Upper lobe of left lung (tissue), 6 donors: ENCODE results near the gene SLC14A1. TPM values are rescaled to one million over a fixed set of nuclear protein-coding genes. Genes with fewer than 3 reads are reported as not detected.
A peak's percentile ranks its signal among the peaks of the same experiment; 100 is the strongest.

ENCODE experiments used
- ATAC-seq, 2 donors: fragments of 200-7000 bp; cut with Tn5 transposase; one replicate each; pipeline ENCODE4 v1.9.1; 2022; ENCODE audit warnings: mild to moderate bottlenecking in 2 of 2, moderate library complexity in 2 of 2; ENCODE audit not compliant: low FRiP score in 2 of 2
- DNase-seq, 2 donors: peaks; one replicate each; pipeline ENCODE4 v3.0.0-alpha.2; 2019 to 2020
- H3K27ac ChIP-seq, 4 donors: fragments of 200-600 bp; sonication (generic); one replicate each; pipeline ENCODE4 v1.5.1; 2016 to 2019
- H3K27me3 ChIP-seq, 4 donors: fragments of 200-600 bp; sonication (generic); one replicate each; pipeline ENCODE4 v1.5.1; 2017 to 2019
- H3K36me3 ChIP-seq, 4 donors: fragments of 200-600 bp; sonication (generic); one replicate each; pipeline ENCODE4 v1.5.1; 2016 to 2019
- H3K4me1 ChIP-seq, 4 donors: fragments of 200-600 bp; sonication (generic); one replicate each; pipeline ENCODE4 v1.5.1; 2018 to 2019
- H3K4me3 ChIP-seq, 4 donors: fragments of 200-600 bp; sonication (generic); one replicate each; pipeline ENCODE4 v1.5.1; 2017 to 2019; ENCODE audit warnings: mild to moderate bottlenecking in 2 of 4, moderate library complexity in 1 of 4
- H3K9me3 ChIP-seq, 4 donors: fragments of 200-600 bp; sonication (generic); one replicate each; pipeline ENCODE4 v1.5.1; 2018 to 2019
- CTCF ChIP-seq, 6 experiments: fragments of 450-650 bp in 4 of 6; fragments of 200-600 bp in 2 of 6; sonication (generic) in 2 of 6; IDR thresholded peaks; one replicate each; pipeline ENCODE4 v1.5.1; 2016 to 2019; ENCODE audit warnings: antibody characterized with exemption in 6 of 6
- EP300 ChIP-seq, 4 donors: sonication (generic); formaldehyde crosslinking; IDR thresholded peaks; one replicate each; pipeline ENCODE4 v1.5.1; 2017; ENCODE audit warnings: antibody characterized with exemption in 4 of 4, control low read depth in 2 of 4
- POLR2A ChIP-seq, 4 donors: fragments of 450-650 bp; IDR thresholded peaks; one replicate each; pipeline ENCODE4 v1.5.1; 2016 to 2017; ENCODE audit warnings: antibody characterized with exemption in 4 of 4, mild to moderate bottlenecking in 2 of 4
- POLR2AphosphoS5 ChIP-seq, 2 donors: sonication (generic); formaldehyde crosslinking; IDR thresholded peaks; one replicate each; pipeline ENCODE4 v1.5.1; 2017; ENCODE audit warnings: antibody characterized with exemption in 2 of 2
- WGBS, 2 donors: methylation state at CpG; one replicate each; pipeline ENCODE4 v1.1.5; 2017 to 2018; 5-methylcytosine and 5-hydroxymethylcytosine counted together
- total RNA-seq, 6 donors: library from RNA; depleted of rRNA in 4 of 6; stranded (reverse); fragments of >200 nt in 4 of 6; gene quantifications; one replicate each; pipeline versions ENCODE4 v1.1.0 to v1.2.1, GENCODE V29; 2016 to 2021
- donor health status: DM: no; HTN: no; CAD: no; lungs with moderate emphysema.
- donor health status: DM: no; HTN: yes; CAD: no; lungs with severe emphysema.

Gene SLC14A1
- total RNA-seq, 6 donors from 2014 or later, result 5.5 to 33.1 (median 6.8) TPM; not detected in 1

GRCh38 chr18:45738660-45739059 lies 14.7 kb downstream of the SLC14A1 start:
- ATAC-seq (no peak), DNase-seq (no peak)
- no peak overlapping the region for H3K4me3 ChIP-seq
- H3K4me1 ChIP-seq, result peaks cover 0 to 3% (median 0%) of the 10 kb centered on the region in 4 donors
- no peaks in the 10 kb centered on the region for H3K9me3 ChIP-seq
- no peaks in the 10 kb centered on the region for H3K27me3 ChIP-seq
- no peak overlapping the region for H3K27ac ChIP-seq
- TF ChIP-seq POLR2AphosphoS5 (IDR thresholded peaks at IDR 0.05) (no peak), CTCF (IDR thresholded peaks at IDR 0.05) (peak in 1 of 6 experiments; percentile 10), EP300 (IDR thresholded peaks at IDR 0.05) (no peak), POLR2A (IDR thresholded peaks at IDR 0.05) (no peak)
- no peaks in the 10 kb centered on the region for H3K36me3 ChIP-seq

GRCh38 chr18:45739268-45739667 lies 15.3 kb downstream of the SLC14A1 start:
- no peak for DNase-seq
- H3K27ac ChIP-seq, result peak overlapping the region in 2 of 4 donors; percentile 61 to 64
- peaks cover 0 to 3% (median 0%) of the 10 kb centered on the region in 4 donors for H3K4me1 ChIP-seq
- no peaks in the 10 kb centered on the region for H3K9me3 ChIP-seq
- 79 to 82% methylated on average over 3 of the region's 3 CpGs for WGBS, 2 donors
- no peak for ATAC-seq
- H3K27me3 ChIP-seq, result no peaks in the 10 kb centered on the region
- no peak for TF ChIP-seq POLR2AphosphoS5 (IDR thresholded peaks at IDR 0.05)
- no peak for TF ChIP-seq POLR2A (IDR thresholded peaks at IDR 0.05)
- no peak for TF ChIP-seq EP300 (IDR thresholded peaks at IDR 0.05)
- no peak for TF ChIP-seq CTCF (IDR thresholded peaks at IDR 0.05)
- no peaks in the 10 kb centered on the region for H3K36me3 ChIP-seq
- H3K4me3 ChIP-seq, result peak overlapping the region in 3 of 4 donors; percentile 19 to 31 (median 26)

- ATAC-seq (no peak), DNase-seq (no peak)
- H3K4me3 ChIP-seq, result peak overlapping the region in 3 of 4 donors; percentile 19 to 31 (median 26)
- H3K27ac ChIP-seq, result peak overlapping the region in 2 of 4 donors; percentile 61 to 64
- no peak for TF ChIP-seq POLR2AphosphoS5 (IDR thresholded peaks at IDR 0.05)
- no peak for TF ChIP-seq EP300 (IDR thresholded peaks at IDR 0.05)
- no peak for TF ChIP-seq CTCF (IDR thresholded peaks at IDR 0.05)
- TF ChIP-seq POLR2A (IDR thresholded peaks at IDR 0.05), result no peak
- WGBS, 2 donors, result 59 to 63% methylated on average over 3 of the region's 3 CpGs
- no peaks in the 10 kb centered on the region for H3K9me3 ChIP-seq
- H3K27me3 ChIP-seq, result no peaks in the 10 kb centered on the region
- H3K36me3 ChIP-seq, result no peaks in the 10 kb centered on the region
- H3K4me1 ChIP-seq, result peaks cover 0 to 3% (median 0%) of the 10 kb centered on the region in 4 donors
Measured at GRCh38 chr18:45739848-45740247, 15.9 kb downstream of the SLC14A1 start.

GRCh38 chr18:45741056-45741455 lies 17.1 kb downstream of the SLC14A1 start:
- Histone ChIP-seq H3K27ac (no peak overlapping the region), H3K4me3 (peak overlapping the region in 2 of 4 donors; percentile 0 to 13), H3K4me1 (peaks cover 0 to 12% (median 1%) of the 10 kb centered on the region in 4 donors), H3K36me3 (no peaks in the 10 kb centered on the region), H3K9me3 (no peaks in the 10 kb centered on the region), H3K27me3 (no peaks in the 10 kb centered on the region)
- TF ChIP-seq POLR2AphosphoS5 (IDR thresholded peaks at IDR 0.05), result no peak
- TF ChIP-seq CTCF (IDR thresholded peaks at IDR 0.05), result no peak
- no peak for TF ChIP-seq POLR2A (IDR thresholded peaks at IDR 0.05)
- TF ChIP-seq EP300 (IDR thresholded peaks at IDR 0.05), result no peak
- no peak for DNase-seq
- 77 to 89% methylated on average over 3 of the region's 3 CpGs for WGBS, 2 donors
- ATAC-seq, result no peak

- ATAC-seq, result no peak
- no peak overlapping the region for H3K4me3 ChIP-seq
- H3K36me3 ChIP-seq, result no peaks in the 10 kb centered on the region
- peak overlapping the region in 1 of 4 donors; percentile 42 for H3K27ac ChIP-seq
- 67 to 69% methylated on average over 4 to 5 of the region's 5 CpGs for WGBS, 2 donors
- H3K4me1 ChIP-seq, result peaks cover 0 to 15% (median 2%) of the 10 kb centered on the region in 4 donors
- no peak for TF ChIP-seq POLR2A (IDR thresholded peaks at IDR 0.05)
- no peak for TF ChIP-seq EP300 (IDR thresholded peaks at IDR 0.05)
- peak in 1 of 2 donors; percentile 55 for TF ChIP-seq POLR2AphosphoS5 (IDR thresholded peaks at IDR 0.05)
- no peaks in the 10 kb centered on the region for H3K9me3 ChIP-seq
- no peaks in the 10 kb centered on the region for H3K27me3 ChIP-seq
- no peak for DNase-seq
Measured at GRCh38 chr18:45745817-45746461, 22.0 kb downstream of the SLC14A1 start.
